SK-N-SH (cell line): ENCODE data around the gene PRKACG.

ENCODE experiments used
- EZH2phosphoT487 ChIP-seq: fragments of 200-600 bp; sonication (generic); IDR thresholded peaks from 2 replicates; pipeline ENCODE4 v1.6.1; 2017; ENCODE audit warnings: low read depth, mixed run types, mild to moderate bottlenecking, antibody characterized with exemption, moderate library complexity, borderline replicate concordance
- FOXJ3 ChIP-seq: sonication (generic); formaldehyde crosslinking; IDR thresholded peaks from 2 replicates; pipeline ENCODE4 v1.5.1; 2020; ENCODE audit warnings: mild to moderate bottlenecking, missing genetic modification reagents
- GABPA ChIP-seq: IDR thresholded peaks from 2 replicates; pipeline ENCODE4 v1.4.0; 2012; ENCODE audit warnings: low read depth, mild to moderate bottlenecking
- GATA2 ChIP-seq: sonication (generic); formaldehyde crosslinking; IDR thresholded peaks from 2 replicates; pipeline ENCODE4 v1.5.0; 2020; ENCODE audit warnings: mild to moderate bottlenecking, missing genetic modification reagents
- NFIC ChIP-seq: IDR thresholded peaks from 2 replicates; pipeline ENCODE4 v1.4.0; 2012; ENCODE audit warnings: borderline replicate concordance
- POLR2AphosphoS5 ChIP-seq: IDR thresholded peaks from 2 replicates; pipeline ENCODE4 v1.6.1; 2012; ENCODE audit warnings: low read depth, low read length
- RFX5 ChIP-seq: IDR thresholded peaks from 2 replicates; pipeline ENCODE4 v1.6.1; 2012; ENCODE audit warnings: mild to moderate bottlenecking, improper control_type of control experiment, low read length
- SMC3 ChIP-seq: IDR thresholded peaks from 2 replicates; pipeline ENCODE4 v1.6.1; 2012; ENCODE audit warnings: low read depth, low read length, improper control_type of control experiment
- TAF1 ChIP-seq: IDR thresholded peaks from 2 replicates; pipeline ENCODE4 v1.6.1; 2012; ENCODE audit warnings: low read depth, mild to moderate bottlenecking, low read length, moderate library complexity, borderline replicate concordance
- TEAD4 ChIP-seq: IDR thresholded peaks from 2 replicates; pipeline ENCODE4 v1.4.0; 2012; ENCODE audit warnings: mild to moderate bottlenecking, borderline replicate concordance; ENCODE audit not compliant: insufficient read depth
- YY1 ChIP-seq: IDR thresholded peaks from 2 replicates; pipeline ENCODE4 v1.4.0; 2012; ENCODE audit warnings: low read depth, mild to moderate bottlenecking
- TF ChIP-seq, protein P1 (sequence below): fragments of 200-600 bp; sonication (generic); IDR thresholded peaks from 2 replicates; pipeline ENCODE4 v1.6.1; 2017; ENCODE audit warnings: antibody characterized with exemption, mild to moderate bottlenecking, moderate library complexity
- TF ChIP-seq, protein P2 (sequence below): fragments of 150-350 bp; IDR thresholded peaks from 2 replicates; pipeline ENCODE4 v1.6.1; 2016; ENCODE audit warnings: mild to moderate bottlenecking, low read depth, low read length
- TF ChIP-seq, protein P3 (sequence below): fragments of 150-350 bp; IDR thresholded peaks from 2 replicates; pipeline ENCODE4 v1.6.1; 2017; ENCODE audit warnings: antibody characterized with exemption, low read length, low read depth, borderline replicate concordance

DNA sequence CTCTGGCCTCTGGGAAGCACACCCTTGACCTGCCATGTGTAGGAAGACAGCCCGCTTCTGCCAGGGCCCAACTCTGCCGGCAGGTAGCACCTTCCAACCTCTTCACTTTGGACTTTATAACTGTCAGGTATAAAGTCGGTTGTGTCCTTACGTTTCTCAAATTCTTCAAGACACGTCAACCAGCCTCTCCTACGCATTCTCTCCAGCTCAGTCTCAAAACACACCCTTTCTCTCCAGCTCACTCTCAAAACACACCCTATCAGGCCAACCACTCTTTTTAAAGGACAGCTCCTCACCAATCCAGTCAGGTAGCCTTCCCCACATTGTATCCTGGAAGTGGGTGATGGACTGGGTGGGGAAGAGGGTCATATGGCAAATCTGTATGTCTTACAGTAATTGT is 35.2 kb upstream of the PRKACG start:
- TF ChIP-seq TAF1 = no peak
- TF ChIP-seq RFX5 = no peak
- TF ChIP-seq, protein P1, sequence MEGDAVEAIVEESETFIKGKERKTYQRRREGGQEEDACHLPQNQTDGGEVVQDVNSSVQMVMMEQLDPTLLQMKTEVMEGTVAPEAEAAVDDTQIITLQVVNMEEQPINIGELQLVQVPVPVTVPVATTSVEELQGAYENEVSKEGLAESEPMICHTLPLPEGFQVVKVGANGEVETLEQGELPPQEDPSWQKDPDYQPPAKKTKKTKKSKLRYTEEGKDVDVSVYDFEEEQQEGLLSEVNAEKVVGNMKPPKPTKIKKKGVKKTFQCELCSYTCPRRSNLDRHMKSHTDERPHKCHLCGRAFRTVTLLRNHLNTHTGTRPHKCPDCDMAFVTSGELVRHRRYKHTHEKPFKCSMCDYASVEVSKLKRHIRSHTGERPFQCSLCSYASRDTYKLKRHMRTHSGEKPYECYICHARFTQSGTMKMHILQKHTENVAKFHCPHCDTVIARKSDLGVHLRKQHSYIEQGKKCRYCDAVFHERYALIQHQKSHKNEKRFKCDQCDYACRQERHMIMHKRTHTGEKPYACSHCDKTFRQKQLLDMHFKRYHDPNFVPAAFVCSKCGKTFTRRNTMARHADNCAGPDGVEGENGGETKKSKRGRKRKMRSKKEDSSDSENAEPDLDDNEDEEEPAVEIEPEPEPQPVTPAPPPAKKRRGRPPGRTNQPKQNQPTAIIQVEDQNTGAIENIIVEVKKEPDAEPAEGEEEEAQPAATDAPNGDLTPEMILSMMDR = no peak
- TF ChIP-seq GABPA = no peak
- TF ChIP-seq, protein P2, sequence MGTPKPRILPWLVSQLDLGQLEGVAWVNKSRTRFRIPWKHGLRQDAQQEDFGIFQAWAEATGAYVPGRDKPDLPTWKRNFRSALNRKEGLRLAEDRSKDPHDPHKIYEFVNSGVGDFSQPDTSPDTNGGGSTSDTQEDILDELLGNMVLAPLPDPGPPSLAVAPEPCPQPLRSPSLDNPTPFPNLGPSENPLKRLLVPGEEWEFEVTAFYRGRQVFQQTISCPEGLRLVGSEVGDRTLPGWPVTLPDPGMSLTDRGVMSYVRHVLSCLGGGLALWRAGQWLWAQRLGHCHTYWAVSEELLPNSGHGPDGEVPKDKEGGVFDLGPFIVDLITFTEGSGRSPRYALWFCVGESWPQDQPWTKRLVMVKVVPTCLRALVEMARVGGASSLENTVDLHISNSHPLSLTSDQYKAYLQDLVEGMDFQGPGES = no peak
- TF ChIP-seq YY1 = no peak
- TF ChIP-seq FOXJ3 (CRISPR knock-in tag) = no peak
- no peak for TF ChIP-seq POLR2AphosphoS5
- TF ChIP-seq SMC3 = no peak
- no peak for TF ChIP-seq EZH2phosphoT487
- TF ChIP-seq, protein P3, sequence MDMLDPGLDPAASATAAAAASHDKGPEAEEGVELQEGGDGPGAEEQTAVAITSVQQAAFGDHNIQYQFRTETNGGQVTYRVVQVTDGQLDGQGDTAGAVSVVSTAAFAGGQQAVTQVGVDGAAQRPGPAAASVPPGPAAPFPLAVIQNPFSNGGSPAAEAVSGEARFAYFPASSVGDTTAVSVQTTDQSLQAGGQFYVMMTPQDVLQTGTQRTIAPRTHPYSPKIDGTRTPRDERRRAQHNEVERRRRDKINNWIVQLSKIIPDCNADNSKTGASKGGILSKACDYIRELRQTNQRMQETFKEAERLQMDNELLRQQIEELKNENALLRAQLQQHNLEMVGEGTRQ = no peak
- TF ChIP-seq NFIC = no peak
- TF ChIP-seq TEAD4 = no peak
- no peak for TF ChIP-seq GATA2 (CRISPR knock-in tag)
